HG03108 (cell line): ENCODE data around the gene EEPD1.

Experiments
- ATAC-seq: cut with Tn5 transposase; IDR thresholded peaks from one replicate; pipeline ENCODE4 v1.9.1; 2021; ENCODE audit warnings: moderate library complexity; ENCODE audit not compliant: unreplicated experiment

The EEPD1 gene

DNA sequence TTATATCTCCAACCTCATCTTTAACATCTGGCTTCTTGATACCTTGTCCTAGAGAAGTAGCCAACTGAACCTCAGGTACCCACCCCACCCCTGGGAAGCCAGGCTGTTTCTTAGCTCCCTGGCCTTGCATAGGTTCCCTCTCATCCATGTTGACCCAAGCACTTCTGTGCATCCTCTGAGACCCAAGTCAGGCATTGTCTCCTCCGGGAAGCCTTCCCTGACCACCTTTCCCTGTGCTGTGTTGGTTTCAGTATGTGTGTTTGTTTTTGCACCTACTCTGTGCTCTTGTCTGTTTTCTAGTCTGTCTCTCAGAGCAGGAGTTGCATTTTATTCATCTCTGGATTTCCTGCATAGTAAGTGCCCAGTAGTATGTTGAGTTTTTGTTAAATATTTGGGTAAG, 143.2 kb downstream of the EEPD1 start:
- no peak for ATAC-seq

DNA sequence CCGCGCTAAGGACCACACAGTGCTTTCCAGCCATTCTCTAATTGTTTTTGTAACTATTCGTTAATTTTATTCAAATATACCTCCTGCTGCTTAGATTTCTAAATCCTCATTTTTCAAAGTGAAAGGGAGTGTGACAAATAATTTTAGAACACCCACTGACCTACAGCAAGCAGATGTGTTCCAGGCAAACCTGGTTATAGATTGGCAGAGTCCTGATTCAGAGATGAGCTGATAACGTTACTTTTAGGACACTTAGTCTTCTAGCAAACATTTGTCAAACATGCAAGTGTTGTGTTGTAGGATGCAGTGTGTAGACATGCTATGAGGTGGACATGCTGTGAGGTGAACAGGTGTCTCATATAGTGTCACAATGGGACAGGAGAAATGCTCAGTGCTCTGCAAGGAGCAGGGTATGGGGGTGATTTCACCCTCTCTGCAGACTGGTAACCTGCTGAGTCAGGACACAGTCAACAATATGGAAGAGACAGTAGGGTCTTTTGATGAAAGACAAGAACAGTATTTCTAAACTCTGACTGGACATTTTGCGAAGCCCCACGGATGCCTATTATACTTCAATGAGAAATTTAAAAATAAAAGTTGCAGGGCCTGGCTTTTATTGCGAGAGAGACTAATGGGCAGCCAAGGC, 144.4 kb downstream of the EEPD1 start:
- no peak for ATAC-seq

DNA sequence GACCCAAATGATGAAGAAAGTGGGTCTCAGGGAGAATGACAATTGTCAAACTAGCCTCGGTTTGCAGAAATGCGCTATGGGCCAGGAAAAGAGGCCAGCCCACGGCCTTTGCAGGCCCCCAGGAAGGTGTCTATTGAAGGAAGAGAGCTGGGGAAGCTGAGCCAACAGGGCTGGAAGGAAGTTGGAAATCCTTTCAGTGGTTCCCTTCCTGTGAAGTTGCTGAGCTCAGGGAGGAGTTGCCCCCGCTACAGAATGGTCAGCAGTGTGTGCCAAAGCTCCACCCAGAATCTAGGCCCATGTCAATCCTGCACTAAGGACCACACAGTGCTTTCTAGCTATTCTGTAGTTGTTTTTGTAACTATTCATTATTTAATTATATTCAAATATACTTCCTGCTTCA, 145.1 kb downstream of the EEPD1 start:
- ATAC-seq, result no peak

DNA sequence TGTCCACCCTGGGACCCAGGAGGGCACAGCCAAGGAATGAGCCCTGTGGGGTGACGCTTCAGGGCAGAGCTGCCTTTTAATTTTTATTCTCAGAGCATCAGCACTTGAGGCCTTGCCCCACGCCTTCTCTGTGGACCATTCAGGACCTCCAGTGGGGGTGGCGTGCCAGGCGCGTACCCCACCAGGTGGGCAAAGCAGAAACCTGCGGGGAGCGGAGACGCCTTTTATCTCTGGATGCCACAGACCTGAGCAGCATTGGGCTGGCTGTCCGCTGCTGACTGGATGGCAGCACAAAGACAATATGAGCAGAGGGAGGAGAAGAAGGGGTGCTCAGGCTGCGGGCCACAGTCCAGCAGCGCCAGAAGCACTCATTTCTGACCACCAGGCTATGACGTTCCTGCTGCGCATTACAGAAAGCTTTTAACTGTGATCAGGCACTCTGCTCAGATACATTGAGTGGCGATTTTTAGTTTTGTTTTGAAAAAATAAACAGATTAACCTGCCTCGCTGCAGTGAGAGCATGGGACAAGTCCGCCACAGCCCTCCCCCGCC, 146.2 kb downstream of the EEPD1 start:
- ATAC-seq, result no peak

DNA sequence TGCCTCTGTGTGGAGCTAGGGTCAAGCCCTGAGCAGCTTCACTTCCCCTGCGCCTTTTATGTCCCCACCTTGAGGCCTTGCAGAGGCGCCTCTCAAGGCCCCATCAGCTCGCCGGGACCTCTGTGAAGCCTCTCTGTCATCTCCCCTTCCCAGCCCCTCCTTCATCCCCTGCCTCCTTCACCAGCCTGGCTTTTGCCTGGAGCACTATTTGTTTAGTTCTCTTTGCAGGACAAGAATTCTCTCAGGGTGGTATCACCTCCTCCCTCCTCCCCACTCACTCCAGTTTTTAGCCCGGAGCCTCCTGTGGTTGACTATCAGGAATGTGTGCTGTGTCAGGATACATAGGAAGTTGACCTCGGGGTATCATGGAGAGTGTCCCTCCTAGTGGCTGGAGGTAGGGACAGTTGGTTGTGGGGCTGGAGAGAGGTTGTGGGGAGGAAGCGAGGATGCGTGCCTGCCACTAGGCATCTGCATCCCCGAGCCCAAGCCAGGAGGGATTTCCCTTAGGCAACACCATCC, 146.8 kb downstream of the EEPD1 start:
- no peak for ATAC-seq

DNA sequence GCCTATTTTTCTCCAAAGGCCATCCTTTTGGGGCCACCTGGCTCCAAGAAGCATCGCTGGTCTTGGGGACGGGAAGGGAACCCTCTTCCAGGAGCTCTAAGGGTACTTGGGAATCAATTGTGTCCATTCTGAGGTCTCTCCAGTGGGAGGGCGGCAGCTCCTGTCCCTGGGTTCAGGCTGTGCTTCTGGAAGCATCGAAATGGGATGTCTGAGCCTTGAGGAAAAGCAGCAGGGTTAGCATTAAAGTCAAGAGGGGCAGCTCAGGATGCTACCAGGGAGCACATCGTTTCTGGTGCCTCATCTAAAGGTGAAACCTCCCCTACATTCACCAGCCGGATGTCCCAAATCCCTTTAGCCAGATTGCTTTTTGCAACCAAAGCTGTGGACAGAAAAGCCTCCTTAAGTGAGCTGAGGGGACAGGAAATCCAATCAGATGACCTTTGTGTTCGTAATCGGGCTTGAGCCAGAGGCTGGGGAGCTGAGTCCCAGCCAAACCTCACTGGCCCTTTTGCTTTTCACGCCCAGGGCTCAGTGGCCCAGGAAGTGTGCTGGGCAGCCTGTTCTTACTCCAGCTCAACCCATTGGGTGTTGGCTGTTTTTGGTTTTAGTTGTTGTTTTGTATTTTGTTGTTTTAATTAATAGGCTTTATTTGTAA, 147.8 kb downstream of the EEPD1 start:
- no peak for ATAC-seq

DNA sequence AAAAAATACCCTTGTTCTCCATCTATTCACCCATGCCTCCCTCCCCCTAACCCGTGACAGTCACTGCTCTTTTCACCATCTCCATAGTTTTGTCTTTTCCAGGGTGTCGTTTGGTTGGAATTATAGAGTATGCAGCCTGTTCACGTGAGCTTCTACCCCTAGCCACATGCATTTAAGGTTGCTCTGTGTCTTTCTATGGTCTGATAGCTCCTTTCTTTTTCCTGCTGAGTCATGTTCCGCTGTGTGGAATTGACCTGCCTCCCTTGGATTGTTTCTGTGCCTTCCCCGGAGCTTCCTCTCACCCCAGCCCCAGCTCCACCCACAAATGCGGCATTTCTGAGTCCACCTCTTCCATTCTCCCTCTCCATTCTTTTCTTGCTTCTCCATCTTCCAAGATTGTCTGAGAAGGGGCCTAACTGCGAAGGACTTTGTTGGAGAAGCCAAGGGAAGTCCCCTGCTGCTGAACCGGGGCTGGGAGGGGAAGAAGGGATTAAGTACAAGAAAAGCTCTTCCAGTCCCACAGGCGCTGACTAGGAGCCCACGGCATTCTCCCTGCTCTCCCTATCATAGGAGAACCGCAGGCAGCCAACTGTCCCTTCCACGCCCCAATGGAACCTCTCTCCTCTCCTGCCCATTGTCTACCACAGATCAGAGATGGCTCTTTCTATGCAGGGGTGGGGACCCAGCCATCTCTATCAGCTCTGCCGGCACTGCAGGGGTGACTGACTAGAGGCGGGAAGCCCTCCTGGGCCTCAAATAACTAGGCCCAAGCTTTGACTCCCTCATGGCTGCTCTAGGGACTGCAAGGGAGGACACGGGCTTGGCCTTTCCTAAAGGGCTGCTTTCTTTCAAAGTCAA, 149.1 kb downstream of the EEPD1 start:
- ATAC-seq, result no peak

DNA sequence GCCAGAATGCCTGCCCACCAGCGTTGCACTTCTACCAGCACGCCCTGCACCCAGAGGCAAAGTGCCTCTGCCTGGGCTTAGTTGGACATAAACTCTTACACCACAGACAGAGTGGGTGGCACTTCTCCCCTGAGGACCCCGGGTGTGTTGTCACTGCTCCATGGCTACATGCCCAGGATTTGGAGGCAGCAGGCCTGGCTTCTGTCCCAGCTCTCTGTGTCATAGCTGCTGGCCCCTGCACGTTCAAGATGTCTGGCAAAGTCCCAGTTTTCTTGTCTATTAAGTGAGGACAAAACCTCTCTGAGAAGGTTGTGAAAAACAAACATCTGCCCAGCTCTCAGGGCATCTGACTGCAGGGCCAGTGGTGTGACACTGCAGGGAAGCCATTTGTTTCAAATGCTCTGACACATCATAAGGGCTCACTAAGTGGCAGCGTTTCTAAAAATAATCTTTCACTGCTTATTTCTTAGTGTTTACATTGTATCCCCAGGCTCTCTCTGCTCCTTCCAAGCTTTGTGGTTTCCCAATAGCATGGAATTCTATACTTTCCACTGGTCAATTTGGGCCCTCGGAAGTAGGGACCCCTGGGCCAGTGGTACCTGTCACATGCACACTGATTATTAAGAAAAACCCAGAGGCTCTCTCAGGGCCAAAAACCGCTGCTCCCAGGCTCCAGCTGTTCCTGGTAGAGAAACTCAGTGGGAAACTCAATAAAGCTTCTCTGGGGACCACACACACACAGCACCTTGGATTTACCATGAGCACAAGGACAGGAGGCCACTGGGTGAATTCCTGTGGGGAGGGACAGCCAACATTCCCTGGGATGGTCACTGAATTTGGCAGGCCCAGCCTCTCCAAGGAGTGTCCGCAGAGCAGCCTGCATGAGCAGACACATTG, 150.4 kb downstream of the EEPD1 start:
- ATAC-seq, result no peak

DNA sequence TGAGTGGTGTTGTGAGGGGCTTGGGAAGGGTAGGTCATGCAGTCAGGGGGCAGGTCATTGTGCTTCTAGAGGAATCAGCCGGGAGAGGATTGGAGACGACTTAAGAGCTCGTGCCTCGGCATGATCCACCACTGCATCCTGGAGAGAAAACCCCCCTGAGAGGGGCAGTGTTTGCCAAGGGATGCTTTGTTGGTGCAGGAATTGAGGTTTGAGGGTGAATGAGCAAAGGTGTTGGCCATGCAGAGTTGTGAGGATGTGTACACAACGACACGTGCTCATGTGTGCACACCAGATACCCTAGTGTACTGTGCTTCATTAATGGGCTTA, 151.0 kb downstream of the EEPD1 start:
- ATAC-seq, result no peak

DNA sequence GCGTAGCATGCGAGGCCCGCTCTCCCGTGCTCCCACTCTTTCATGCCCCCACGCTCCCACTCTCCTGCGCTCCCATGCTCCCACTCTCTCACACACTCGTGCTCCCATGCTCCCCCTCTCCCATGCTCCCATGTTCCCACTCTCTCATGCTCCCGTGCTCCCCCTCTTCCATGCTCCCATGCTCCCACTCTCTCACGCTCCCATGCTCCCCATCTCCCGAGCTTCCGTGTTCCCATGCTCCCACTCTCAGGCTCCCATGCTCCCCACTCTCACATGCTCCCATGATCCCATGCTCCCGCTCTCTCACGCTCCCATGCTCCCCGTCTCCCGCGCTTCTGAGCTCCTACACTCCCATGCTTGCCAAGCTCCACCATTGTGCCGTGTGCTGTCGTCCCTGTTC, 152.2 kb downstream of the EEPD1 start:
- ATAC-seq, result no peak

DNA sequence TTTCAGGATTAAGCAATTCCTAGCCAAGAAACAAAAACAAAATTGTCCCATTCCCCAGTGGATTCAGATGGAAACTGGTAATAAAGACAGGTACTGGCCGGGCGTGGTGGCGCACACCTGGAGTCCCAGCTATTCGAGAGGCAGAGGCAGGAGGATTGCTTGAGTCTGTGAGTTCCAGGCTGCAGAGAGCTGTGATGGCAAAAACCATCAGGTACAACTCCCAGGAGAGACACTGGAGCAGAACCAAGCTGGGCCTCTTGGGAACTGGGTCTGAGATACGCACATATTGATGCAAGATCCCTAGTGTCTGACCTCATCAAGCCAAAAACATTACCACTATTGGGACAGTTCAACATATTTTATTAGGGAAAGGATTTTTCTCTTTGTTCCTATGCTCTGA, 152.6 kb downstream of the EEPD1 start:
- no peak for ATAC-seq

DNA sequence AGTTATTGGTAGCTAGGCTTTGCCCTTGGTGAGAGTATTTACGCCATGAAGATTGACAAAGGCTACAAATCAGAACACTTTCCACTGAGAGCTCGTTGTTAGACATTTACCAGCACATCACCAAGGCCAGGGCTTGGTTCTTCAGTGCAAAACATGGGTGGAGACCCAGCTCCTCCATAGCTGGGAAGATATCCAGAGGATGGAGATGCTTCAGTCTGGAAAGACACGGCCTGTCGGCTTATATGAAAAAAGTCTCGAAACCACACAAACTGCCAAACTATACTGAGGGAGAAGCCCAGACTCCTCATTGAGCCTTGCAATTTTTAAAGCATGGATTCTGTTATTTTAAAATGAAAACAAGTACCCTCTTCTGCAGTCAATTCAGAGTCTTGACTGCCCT, 153.2 kb downstream of the EEPD1 start:
- no peak for ATAC-seq

DNA sequence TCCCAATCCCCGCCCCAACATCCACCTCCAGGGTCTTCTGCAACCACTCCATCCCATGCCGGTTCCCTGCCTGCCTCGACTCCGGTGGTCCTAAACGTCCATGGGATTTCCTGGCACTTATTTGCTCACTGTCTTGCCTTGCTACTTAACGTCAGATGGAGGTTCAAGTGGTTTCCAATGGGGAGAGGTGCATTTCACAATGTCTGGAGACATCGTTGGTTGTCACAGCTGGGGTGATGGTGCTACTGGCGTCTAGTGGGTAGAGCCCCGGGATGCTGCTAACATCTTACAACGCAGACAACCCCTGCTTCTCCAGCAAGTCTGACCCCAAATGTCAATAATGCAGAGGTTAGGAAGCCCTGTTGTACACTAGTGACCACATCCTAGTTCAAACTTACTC, 153.7 kb downstream of the EEPD1 start:
- no peak for ATAC-seq

DNA sequence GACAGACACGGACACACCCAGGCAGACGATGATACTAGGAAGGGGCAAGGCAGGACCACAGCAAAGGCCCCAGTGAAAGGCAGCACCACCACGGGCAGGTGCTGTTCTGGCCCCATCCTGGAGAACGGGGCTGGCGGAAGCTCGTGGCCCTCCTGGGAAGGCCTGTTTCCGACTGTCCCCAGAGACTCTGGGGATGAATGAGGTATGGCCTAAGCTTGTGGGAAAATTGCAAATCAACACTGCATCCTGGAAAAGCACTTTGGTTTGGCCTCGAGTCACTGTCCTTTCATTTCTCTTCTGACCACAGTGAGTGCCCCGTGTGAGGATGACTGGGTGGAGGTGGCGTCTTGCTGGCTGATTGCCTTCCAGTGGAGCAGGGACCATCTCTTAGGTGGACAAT, 155.0 kb downstream of the EEPD1 start:
- no peak for ATAC-seq

DNA sequence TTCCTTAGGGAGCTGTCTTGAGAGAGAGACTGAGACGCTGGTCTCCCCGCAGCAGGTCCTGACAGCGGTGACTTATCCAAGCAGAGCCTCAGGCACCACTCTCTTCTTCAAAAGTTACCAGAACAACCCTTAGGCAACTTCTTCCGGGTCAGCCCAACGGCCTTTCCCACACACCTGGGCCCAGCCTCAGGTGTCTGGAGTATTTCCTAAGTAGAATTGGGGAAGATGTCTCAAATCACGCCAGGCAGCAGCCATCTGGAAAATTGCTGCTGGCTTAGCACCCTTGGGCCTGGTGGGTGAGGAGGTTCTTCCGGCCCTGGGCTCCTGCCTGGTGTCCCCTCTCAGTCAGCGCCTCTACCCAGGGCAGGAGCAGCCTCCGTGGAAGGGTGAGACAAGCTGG, 156.2 kb downstream of the EEPD1 start:
- ATAC-seq, result no peak

DNA sequence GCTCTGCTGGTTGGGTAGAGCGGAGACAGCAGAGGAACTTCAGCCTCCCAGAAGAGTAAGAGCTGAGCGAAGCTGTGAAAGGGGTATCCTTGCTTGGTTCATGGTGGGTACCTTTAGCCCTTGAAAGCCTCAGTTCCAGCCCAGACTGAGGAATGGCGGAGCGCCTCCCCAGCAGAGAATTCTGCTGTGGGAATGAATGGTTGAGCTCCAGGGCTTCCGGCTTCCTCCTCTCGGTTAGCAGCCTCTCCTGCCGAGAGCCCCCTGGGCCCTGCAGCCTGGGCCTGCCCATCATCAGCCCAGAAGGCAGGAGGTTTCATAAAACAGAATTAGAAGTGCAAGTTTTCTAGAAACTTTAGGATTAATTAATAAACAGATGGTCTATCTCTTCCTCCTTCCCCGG, 156.7 kb downstream of the EEPD1 start:
- ATAC-seq, result no peak

DNA sequence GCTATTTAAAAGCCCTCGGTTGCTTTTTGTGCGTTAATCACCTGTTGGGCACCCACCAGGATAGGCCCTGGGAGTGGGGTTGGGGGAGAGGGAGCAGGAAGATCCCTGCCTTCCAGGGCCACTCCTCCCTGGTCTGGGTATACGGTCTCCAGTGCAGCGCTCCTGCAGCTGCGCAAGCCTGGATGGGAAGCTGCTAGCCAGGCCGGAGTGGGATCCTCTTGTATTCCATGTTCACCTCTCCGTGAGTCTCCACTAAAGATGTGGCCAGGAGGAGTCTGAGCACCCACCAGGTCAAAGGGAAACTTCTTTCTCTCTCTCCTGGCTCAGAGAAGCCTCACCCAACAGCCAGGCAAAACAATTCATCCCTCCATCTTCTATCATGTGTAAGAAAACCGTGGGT, 157.8 kb downstream of the EEPD1 start:
- no peak for ATAC-seq

DNA sequence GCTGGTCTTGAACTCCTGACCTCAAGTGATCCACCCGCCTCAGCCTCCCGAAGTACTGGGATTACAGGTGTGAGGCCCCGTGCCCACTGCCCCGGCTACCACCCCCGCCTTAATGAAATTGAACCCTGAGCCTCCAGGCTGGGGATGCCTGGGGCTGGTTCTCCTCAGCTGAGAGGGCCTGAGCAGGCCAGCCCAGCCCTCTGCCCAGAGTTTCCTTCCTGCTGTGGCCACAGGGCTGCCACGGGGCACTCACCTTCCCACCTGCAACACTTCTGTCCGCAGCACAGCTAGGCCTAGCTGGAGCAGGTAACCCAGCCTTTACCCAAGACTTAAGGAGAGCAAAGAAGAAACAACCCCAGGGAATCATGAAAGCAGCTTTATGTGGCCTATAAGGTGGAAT, 158.5 kb downstream of the EEPD1 start:
- ATAC-seq, result no peak

DNA sequence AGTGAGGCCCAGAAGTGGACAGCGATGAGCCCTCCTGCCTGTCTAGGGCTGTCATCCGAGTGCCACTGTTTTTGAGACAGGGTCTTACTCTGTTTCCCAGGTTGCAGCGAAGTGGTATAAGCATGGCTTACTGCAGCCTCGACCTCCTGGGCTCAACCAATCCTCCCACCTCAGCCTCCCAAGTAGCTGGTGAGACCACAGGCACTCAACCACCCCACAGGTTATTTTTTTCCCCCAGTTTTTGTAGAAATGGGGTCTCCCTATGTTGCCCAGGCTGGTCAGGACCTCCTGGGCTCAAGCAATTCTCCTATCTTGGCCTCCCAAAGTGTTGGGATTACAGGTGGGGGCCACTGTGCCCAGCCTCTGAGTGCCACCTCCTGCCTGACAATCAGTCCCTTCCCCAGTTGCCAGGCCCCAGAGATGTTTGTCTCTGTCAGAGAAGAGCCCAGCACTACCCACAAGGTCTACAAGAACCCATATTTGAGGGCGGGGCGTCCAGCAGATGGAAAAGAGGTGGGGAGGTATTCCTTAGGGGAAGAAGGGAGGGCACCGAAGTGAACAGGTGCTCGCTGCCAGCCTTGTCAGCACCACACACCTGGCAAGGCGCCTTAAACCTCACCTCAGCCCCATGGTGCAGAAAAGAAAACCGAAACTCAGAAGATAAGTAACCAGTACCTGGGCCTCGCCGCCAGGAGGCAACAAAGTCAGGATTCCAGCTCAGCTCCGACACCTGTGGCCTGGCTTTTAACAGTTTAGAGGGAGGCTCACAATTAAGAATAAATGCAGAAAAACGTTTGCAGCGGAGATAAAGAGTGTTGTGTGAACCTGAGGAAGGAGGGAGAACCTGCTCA, 159.2 kb downstream of the EEPD1 start:
- ATAC-seq, result no peak

DNA sequence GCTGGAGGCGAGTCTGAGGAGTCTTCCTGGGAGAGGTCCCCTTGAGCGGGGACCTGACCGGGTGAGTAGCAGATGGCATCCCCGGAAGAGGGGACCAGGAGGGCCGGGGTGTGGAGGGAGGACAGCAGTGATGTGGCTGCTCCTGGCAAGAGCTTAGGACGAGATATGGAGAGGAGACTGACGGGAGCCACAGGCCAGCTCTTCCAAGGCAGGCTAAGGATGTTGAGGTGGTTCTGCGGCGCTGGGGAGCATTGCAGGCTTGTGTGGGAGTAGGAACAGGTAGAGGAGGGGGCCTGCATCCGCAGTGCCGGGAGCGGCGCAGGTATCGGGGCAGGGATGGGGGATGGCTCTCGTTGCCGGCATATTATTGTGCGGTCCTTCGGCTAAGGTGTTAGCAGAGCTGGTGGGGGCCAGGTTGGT, 159.9 kb downstream of the EEPD1 start:
- ATAC-seq, result no peak
